ENCODE data around the gene MSLN.

GRCh38 chr16:719815-720446, 40.6 kb upstream of the MSLN start:
- TF ChIP-seq POLR2A (IDR thresholded peaks at IDR 0.05), result no peak
- TF ChIP-seq, protein P1, sequence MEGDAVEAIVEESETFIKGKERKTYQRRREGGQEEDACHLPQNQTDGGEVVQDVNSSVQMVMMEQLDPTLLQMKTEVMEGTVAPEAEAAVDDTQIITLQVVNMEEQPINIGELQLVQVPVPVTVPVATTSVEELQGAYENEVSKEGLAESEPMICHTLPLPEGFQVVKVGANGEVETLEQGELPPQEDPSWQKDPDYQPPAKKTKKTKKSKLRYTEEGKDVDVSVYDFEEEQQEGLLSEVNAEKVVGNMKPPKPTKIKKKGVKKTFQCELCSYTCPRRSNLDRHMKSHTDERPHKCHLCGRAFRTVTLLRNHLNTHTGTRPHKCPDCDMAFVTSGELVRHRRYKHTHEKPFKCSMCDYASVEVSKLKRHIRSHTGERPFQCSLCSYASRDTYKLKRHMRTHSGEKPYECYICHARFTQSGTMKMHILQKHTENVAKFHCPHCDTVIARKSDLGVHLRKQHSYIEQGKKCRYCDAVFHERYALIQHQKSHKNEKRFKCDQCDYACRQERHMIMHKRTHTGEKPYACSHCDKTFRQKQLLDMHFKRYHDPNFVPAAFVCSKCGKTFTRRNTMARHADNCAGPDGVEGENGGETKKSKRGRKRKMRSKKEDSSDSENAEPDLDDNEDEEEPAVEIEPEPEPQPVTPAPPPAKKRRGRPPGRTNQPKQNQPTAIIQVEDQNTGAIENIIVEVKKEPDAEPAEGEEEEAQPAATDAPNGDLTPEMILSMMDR (IDR thresholded peaks at IDR 0.05), result no peak

All from lower leg skin (tissue), 3 donors.